K562 (cell line): Measurements from ENCODE around the gene IL1B. TPM values are rescaled to one million over a fixed set of nuclear protein-coding genes. Genes with fewer than 3 reads are reported as not detected.

Source experiments
- CEBPB ChIP-seq: fragments of 450-650 bp; IDR thresholded peaks from 2 replicates; pipeline ENCODE4 v1.6.1; 2016; ENCODE audit warnings: missing genetic modification characterization, missing compliant biosample characterization
- E2F6 ChIP-seq, 2 experiments: IDR thresholded peaks; 2 replicates each; pipeline ENCODE4 v1.6.1; 2011; ENCODE audit warnings: borderline replicate concordance in 1 of 2, control low read depth in 1 of 2, low read depth in 1 of 2, low read length in 1 of 2, mild to moderate bottlenecking in 1 of 2, mixed read lengths in 1 of 2, moderate library complexity in 1 of 2; ENCODE audit not compliant: insufficient read depth in 1 of 2, insufficient read length in 1 of 2, poor library complexity in 1 of 2, severe bottlenecking in 1 of 2; ENCODE audit errors: extremely low read depth in 1 of 2
- HDAC6 ChIP-seq: IDR thresholded peaks from 2 replicates; pipeline ENCODE4 v1.6.1; 2012; ENCODE audit warnings: low read depth, mild to moderate bottlenecking, control low read depth, inconsistent platforms, low read length, moderate library complexity
- HMGN3 ChIP-seq: IDR thresholded peaks from 2 replicates; pipeline ENCODE4 v1.6.1; 2011; ENCODE audit warnings: borderline replicate concordance, low read depth, mild to moderate bottlenecking, mixed read lengths, low read length; ENCODE audit not compliant: insufficient read length; ENCODE audit errors: extremely low read depth
- HNRNPH1 ChIP-seq: fragments of 200-400 bp; formaldehyde crosslinking; optimal IDR thresholded peaks from 2 replicates; pipeline ENCODE3; 2017; ENCODE audit warnings: low read depth, mild to moderate bottlenecking, low read length, moderate library complexity
- NFIX ChIP-seq: fragments of 250-450 bp; sonication (Bioruptor Pico); IDR thresholded peaks from 2 replicates; pipeline ENCODE4 v1.4.0; 2020; ENCODE audit warnings: low read depth, mild to moderate bottlenecking, moderate library complexity
- RBBP5 ChIP-seq: fragments of 200-600 bp; sonication (generic); IDR thresholded peaks from 2 replicates; pipeline ENCODE4 v1.6.1; 2012; ENCODE audit warnings: borderline replicate concordance, mild to moderate bottlenecking, low read length, control low read depth, inconsistent platforms; ENCODE audit not compliant: insufficient read depth, poor library complexity, severe bottlenecking
- ZNF282 ChIP-seq: sonication (generic); formaldehyde crosslinking; IDR thresholded peaks from 2 replicates; pipeline ENCODE4 v1.8.1; 2023; ENCODE audit warnings: missing genetic modification reagents
- polyA plus RNA-seq, 8 experiments: library from polyadenylated mRNA; depleted of rRNA in 4 of 8; stranded (reverse) in 5 of 8; unstranded in 3 of 8; fragments of >200 nt; fragmentation: Nextera tagmentation in 2 of 8; fragmentation: Illumina TruSeq in 1 of 8; extraction: Ambion mirVana in 2 of 8; extraction: Trizol in 1 of 8; gene quantifications; 2 replicates each; pipeline versions ENCODE4 v1.2.1 to v1.2.3, GENCODE V29; 2011 to 2014; ENCODE audit warnings: inconsistent platforms in 1 of 8, missing spikeins in 1 of 8
- total RNA-seq, 7 experiments: library from RNA; depleted of rRNA in 6 of 7; stranded (reverse); fragments of >200 nt in 6 of 7; fragmentation: Illumina TruSeq in 2 of 7; extraction: Trizol in 2 of 7; gene quantifications; 2 replicates each; pipeline versions ENCODE4 v1.2.1 to v1.2.3, GENCODE V29; 2011 to 2021; ENCODE audit warnings: low replicate concordance in 1 of 7
- TF ChIP-seq, protein P1 (sequence below), 2 experiments: IDR thresholded peaks in 1 of 2; conservative IDR thresholded peaks in 1 of 2; 2 replicates each; pipeline ENCODE4 v1.6.1; 2016; ENCODE audit warnings: low read depth in 2 of 2, mild to moderate bottlenecking in 1 of 2, missing compliant biosample characterization in 1 of 2, missing genetic modification characterization in 1 of 2, moderate library complexity in 1 of 2
- TF ChIP-seq, protein P2 (sequence below): fragments of 450-650 bp; formaldehyde crosslinking; IDR thresholded peaks from 2 replicates; pipeline ENCODE4 v1.4.0; 2020; ENCODE audit warnings: mild to moderate bottlenecking, moderate library complexity

The IL1B gene
- total and polyA plus RNA-seq, 9 of the 15 experiments (the other 6 are each of a cell fraction or from before 2014, with no cell fraction given): 0.29 TPM; not detected in 8

GRCh38 chr2:112839407-112840067, 3.0 kb upstream of the IL1B start (continued):
- TF ChIP-seq, protein P1, sequence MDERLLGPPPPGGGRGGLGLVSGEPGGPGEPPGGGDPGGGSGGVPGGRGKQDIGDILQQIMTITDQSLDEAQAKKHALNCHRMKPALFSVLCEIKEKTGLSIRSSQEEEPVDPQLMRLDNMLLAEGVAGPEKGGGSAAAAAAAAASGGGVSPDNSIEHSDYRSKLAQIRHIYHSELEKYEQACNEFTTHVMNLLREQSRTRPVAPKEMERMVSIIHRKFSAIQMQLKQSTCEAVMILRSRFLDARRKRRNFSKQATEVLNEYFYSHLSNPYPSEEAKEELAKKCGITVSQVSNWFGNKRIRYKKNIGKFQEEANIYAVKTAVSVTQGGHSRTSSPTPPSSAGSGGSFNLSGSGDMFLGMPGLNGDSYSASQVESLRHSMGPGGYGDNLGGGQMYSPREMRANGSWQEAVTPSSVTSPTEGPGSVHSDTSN (CRISPR knock-in tag; IDR thresholded peaks at IDR 0.05; ENCODE audit: low read depth): no peak
- TF ChIP-seq, protein P1 (tag; conservative IDR thresholded peaks at IDR 0.05; ENCODE audit: low read depth): peak; percentile 67
- no peak for TF ChIP-seq NFIX (CRISPR knock-in tag)
- no peak for TF ChIP-seq E2F6 (IDR thresholded peaks at IDR 0.05; ENCODE audit: borderline replicate concordance in 1 of 2, extremely low read depth in 1 of 2, insufficient read depth in 1 of 2, insufficient read length in 1 of 2, low read depth in 1 of 2, low read length in 1 of 2, poor library complexity in 1 of 2, severe bottlenecking in 1 of 2)
- no peak for TF ChIP-seq ZNF282 (CRISPR knock-in tag)
- TF ChIP-seq HNRNPH1: no peak
- peak; percentile 69 for TF ChIP-seq CEBPB (tag)
- TF ChIP-seq, protein P2, sequence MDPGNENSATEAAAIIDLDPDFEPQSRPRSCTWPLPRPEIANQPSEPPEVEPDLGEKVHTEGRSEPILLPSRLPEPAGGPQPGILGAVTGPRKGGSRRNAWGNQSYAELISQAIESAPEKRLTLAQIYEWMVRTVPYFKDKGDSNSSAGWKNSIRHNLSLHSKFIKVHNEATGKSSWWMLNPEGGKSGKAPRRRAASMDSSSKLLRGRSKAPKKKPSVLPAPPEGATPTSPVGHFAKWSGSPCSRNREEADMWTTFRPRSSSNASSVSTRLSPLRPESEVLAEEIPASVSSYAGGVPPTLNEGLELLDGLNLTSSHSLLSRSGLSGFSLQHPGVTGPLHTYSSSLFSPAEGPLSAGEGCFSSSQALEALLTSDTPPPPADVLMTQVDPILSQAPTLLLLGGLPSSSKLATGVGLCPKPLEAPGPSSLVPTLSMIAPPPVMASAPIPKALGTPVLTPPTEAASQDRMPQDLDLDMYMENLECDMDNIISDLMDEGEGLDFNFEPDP (CRISPR knock-in tag): no peak
- no peak for TF ChIP-seq RBBP5
- TF ChIP-seq HMGN3: no peak
- no peak for TF ChIP-seq HDAC6
